ENCODE measurements around the gene SLC25A22.

Gene SLC25A22

DNA sequence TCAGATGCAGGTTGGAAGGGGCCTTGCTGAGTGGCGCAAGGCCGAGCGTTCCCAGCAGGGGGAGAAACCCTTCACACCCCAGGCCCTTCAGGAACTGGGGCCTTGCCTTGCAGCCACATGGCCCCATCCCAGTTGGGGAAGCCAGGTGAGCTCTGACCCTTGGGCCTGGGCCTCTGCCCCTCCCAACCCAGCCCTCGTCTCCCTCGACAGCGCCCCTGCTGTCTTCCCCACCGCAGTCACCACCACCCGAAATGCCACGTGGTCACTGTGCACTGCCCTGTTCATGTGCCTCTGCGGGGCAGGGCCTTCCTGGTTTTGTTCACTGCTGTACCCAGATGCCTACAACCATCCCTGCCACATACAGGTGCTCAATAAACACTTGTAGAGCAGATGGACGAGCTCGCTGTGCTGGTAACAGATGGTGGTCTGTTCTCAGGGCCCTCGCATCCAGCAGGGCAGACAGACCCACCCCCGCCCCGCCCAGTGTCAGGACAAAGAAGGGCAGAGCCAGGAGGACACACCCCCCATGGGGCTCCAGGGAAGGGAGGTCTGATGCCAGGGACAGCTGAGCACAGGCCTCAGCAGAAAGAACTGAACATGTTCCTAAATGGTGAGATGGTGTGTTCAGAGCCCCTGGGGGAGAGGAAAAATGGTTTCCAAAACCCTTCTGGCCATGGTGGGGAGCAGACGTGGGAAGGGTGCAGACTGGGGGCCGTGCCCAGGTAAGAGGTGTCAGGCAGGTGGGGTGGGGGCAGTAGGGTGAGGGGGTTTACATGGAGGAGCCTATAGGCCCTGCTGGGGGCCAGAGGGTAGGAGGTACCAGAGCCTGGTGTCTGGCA is 40.6 kb upstream of the SLC25A22 start:
- CTCF ChIA-PET = no interaction called here
- Mint-ChIP-seq H3K4me1 (peaks cover 27% of the 10 kb centered on the region), H3K9me3 (no peaks in the 10 kb centered on the region), H3K36me3 (peaks cover 11% of the 10 kb centered on the region), H3K4me3 (no peak overlapping the region), H3K27ac (no peak overlapping the region), H3K27me3 (peaks cover 24% of the 10 kb centered on the region)
- no peak for DNase-seq

- CTCF ChIA-PET = no interaction called here
- peaks cover 23% of the 10 kb centered on the region for H3K4me1 Mint-ChIP-seq
- no peaks in the 10 kb centered on the region for H3K9me3 Mint-ChIP-seq
- peaks cover 20% of the 10 kb centered on the region for H3K27me3 Mint-ChIP-seq
- peak overlapping the region; percentile 52 for H3K27ac Mint-ChIP-seq
- no peak overlapping the region for H3K4me3 Mint-ChIP-seq
- H3K36me3 Mint-ChIP-seq = peaks cover 11% of the 10 kb centered on the region
- no peak for DNase-seq
Observed at GRCh38 chr11:837990-838307, 39.9 kb upstream of the SLC25A22 start.

DNA sequence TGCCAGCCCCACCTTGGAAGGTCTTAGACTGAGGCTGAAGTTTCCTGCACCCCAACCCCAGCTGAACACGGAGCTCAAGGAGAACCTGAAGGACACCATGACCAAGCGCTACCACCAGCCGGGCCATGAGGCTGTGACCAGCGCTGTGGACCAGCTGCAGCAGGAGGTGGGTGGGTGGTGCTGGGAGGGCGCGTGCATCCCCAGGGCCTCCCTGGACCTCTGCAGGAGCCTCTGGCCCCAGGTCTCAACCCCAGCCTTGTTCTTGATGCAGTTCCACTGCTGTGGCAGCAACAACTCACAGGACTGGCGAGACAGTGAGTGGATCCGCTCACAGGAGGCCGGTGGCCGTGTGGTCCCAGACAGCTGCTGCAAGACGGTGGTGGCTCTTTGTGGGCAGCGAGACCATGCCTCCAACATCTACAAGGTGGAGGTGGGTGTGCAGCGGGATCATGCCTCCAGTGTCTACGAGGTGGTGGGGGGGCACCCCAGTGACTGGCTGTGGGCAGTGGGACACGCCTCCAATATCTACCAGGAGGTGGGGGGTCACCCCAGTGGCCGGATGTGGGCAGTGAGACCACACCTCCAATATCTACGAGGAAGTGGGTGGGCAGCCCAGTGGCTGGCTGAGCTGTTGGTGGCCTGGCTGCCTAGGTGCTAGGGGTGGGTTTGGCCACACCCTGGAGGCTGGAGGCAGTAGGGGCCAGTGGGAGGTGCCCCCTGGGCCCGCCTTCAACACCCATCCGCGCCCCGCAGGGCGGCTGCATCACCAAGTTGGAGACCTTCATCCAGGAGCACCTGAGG is 39.3 kb upstream of the SLC25A22 start:
- peaks cover 23% of the 10 kb centered on the region for H3K4me1 Mint-ChIP-seq
- H3K27me3 Mint-ChIP-seq = peaks cover 22% of the 10 kb centered on the region
- no peak overlapping the region for H3K27ac Mint-ChIP-seq
- no peak overlapping the region for H3K4me3 Mint-ChIP-seq
- CTCF ChIA-PET = no interaction called here
- H3K36me3 Mint-ChIP-seq = peaks cover 11% of the 10 kb centered on the region
- no peaks in the 10 kb centered on the region for H3K9me3 Mint-ChIP-seq
- DNase-seq = no peak

DNA sequence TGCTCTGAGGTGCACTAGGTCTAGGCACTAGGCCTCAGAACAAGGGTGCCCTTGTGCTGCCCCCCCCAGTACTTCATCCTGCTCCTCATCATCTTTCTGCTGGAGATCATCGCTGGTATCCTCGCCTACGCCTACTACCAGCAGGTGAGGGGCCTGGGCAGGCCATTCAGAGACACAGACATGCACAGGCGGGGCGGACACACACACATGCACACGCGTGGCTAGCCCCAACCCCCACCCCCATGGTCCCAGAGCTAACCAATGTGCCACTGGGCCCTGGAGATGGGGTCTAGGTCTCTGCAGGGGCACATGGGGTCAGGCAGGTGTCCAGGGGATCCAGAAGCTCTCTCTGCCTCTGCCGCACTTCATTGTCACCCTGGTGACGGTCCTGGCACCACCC is 38.6 kb upstream of the SLC25A22 start:
- CTCF ChIA-PET = no interaction called here
- no peak for DNase-seq

DNA sequence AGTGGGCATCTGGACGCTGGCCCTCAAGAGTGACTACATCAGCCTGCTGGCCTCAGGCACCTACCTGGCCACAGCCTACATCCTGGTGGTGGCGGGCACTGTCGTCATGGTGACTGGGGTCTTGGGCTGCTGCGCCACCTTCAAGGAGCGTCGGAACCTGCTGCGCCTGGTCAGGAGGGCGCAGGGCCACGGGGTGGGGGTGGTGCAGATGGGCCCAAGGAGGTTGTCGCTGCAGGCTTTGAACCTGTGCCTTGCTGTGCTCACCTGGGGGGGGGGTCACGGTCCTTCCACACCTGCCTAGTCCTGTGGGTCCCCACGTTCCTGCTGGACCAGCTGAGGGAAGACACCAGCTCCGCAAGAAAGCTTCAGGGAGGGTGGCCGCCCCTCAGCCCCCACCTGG is 38.2 kb upstream of the SLC25A22 start:
- DNase-seq = no peak
- Mint-ChIP-seq H3K4me1 (peaks cover 30% of the 10 kb centered on the region), H3K27me3 (peaks cover 34% of the 10 kb centered on the region), H3K9me3 (no peaks in the 10 kb centered on the region), H3K4me3 (no peak overlapping the region), H3K27ac (no peak overlapping the region), H3K36me3 (peaks cover 11% of the 10 kb centered on the region)
- CTCF ChIA-PET = no interaction called here

More for the DNA sequence above, 38.6 kb upstream of the SLC25A22 start:
- Mint-ChIP-seq H3K36me3 (peaks cover 11% of the 10 kb centered on the region), H3K4me1 (peaks cover 29% of the 10 kb centered on the region), H3K27me3 (peaks cover 29% of the 10 kb centered on the region), H3K9me3 (no peaks in the 10 kb centered on the region), H3K4me3 (no peak overlapping the region), H3K27ac (no peak overlapping the region)

DNA sequence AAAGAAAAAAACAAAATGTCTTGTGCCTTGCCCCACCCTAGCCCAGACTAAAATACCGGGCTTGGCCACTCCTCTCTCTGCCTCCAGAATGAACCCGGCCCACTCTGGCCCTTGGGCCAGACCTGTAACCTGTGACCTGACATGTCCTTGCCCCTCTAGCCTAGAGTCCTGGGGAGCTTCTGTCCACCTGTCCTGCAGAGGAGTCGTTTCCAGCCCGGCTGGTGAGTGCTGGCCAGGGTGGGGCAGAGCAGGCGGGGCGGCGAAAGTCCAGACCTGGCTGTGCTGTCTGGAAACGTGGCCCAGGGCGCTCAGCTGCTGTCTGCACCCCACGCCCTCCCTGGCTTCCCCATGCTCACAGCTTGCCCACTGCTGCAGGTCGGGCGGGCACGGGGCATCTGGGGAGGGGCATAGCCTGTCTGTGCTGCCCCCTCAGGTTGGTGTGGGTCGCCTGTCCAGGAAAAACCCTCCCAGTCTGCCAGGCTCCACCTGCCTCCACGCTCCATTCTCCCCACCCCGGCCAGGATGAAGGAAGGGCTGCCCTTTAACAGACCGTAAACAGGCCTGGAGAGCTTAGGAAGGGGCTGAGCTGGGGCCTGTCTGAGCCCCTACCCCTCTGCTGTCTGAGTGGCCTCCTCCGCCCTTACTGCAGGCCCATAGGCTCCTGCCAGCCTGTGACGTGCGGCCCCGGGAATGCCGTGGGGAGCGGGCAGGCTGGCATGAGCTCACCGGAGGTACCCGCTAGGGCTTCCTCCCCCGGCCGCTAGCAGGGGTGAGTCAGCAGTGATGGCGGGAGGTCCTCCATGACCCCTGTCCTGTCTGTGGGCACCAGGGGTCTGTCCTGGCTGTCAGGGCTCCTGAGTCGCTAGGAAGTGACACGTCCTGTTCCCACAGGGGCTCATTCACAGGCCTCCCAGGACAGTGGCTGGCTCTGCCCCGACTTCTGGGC is 36.6 kb upstream of the SLC25A22 start:
- H3K27me3 Mint-ChIP-seq = peaks cover 50% of the 10 kb centered on the region
- H3K4me1 Mint-ChIP-seq = peaks cover 25% of the 10 kb centered on the region
- no peak overlapping the region for H3K27ac Mint-ChIP-seq
- peak overlapping the region; percentile 57 for H3K4me3 Mint-ChIP-seq
- CTCF ChIA-PET = no interaction called here
- no peaks in the 10 kb centered on the region for H3K9me3 Mint-ChIP-seq
- DNase-seq = no peak
- H3K36me3 Mint-ChIP-seq = peaks cover 9% of the 10 kb centered on the region

- no peak overlapping the region for H3K27ac Mint-ChIP-seq
- peaks cover 8% of the 10 kb centered on the region for H3K36me3 Mint-ChIP-seq
- peak overlapping the region; percentile 57 for H3K4me3 Mint-ChIP-seq
- peaks cover 57% of the 10 kb centered on the region for H3K27me3 Mint-ChIP-seq
- H3K9me3 Mint-ChIP-seq = no peaks in the 10 kb centered on the region
- CTCF ChIA-PET = no interaction called here
- DNase-seq = no peak
- peaks cover 32% of the 10 kb centered on the region for H3K4me1 Mint-ChIP-seq
Observed at GRCh38 chr11:833849-834311, 35.8 kb upstream of the SLC25A22 start.

- H3K4me3 Mint-ChIP-seq = peak overlapping the region; percentile 57
- H3K36me3 Mint-ChIP-seq = peaks cover 3% of the 10 kb centered on the region
- H3K4me1 Mint-ChIP-seq = peaks cover 34% of the 10 kb centered on the region
- no peak overlapping the region for H3K27ac Mint-ChIP-seq
- peaks cover 64% of the 10 kb centered on the region for H3K27me3 Mint-ChIP-seq
- no peaks in the 10 kb centered on the region for H3K9me3 Mint-ChIP-seq
- CTCF ChIA-PET = interaction anchor here (0.9 kb wide), 1 partner anchor 10 kb away, joined by 3 read pairs; no protein-coding TSS in a partner anchor
- peak; percentile 57 for DNase-seq
Observed at GRCh38 chr11:833114-833791, 35.2 kb upstream of the SLC25A22 start.

DNA sequence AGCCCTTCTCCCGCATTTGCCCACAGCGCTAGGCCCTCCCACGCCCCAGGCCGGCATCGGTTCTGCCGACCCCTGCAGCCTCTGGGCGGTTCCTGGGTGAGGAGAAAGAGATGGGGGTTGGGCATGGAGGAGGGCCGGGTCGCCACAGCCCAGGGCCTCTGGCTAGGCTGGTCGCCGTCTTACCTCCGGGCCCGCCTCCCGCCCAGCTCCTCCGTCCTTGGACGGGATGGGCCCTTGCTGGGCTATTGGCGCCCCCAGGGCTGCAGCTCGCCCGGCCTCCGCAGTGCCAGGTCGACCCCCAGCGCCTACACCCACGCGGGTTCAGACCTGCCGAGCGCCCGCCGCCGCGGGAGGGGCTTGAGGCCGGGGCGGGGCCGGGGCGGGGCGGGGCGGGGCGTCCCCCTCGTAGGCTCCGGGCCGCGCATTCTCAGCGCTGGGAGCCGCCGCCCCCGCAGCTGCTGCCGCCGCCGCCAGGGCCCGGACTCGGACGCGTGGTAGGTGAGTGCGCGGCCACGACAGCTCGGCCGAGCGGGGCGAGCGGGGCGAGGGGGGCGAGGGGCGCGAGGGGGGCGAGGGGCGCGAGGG is 34.5 kb upstream of the SLC25A22 start, which contains the start of gene CD151:
TSS of gene CD151 (plus strand) at position 424 of the 585 bp plus-strand sequence. CDS start 3,118 bp downstream, outside the sequence.
- Mint-ChIP-seq H3K9me3 (no peaks in the 10 kb centered on the region), H3K4me3 (peak within 1 kb of the TSS; percentile 57), H3K4me1 (peaks cover 40% of the 10 kb centered on the region), H3K27me3 (peaks cover 70% of the 10 kb centered on the region), H3K27ac (no peak within 1 kb of the TSS), H3K36me3 (peaks cover 5% of the 10 kb centered on the region)
- DNase-seq = peak; percentile 70
- CTCF ChIA-PET = interaction anchor here (0.9 kb wide), 1 partner anchor 11 kb away, joined by 3 read pairs; no protein-coding TSS in a partner anchor

DNA sequence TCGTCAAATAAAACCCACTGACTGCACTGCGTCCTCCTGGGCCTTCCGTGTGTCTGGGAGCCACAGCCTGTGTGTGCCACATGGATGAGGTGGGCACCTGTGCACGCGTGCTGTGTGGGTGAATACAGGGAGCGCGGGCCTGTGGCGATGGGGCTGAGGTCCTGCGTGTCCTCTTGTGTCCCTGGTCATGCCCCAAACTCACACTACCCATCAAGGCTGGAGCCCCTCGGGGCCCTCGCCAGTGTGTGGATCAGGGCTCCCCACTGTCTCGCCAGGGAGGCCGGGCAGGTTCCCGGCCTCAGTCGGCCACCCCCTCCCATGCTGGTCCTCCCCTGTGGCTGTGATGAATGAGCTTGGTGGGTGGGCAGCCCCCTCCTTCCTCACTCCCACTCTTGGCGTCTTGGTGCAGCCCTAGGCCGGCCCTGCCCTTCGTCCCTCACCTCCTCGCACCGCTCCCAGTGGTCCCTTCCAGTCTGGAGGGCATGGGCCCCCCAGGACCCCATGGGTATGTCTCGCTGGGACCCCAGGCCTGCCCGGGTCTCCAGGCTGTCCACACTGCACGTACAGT is 34.0 kb upstream of the SLC25A22 start:
- Mint-ChIP-seq H3K9me3 (no peaks in the 10 kb centered on the region), H3K27me3 (peaks cover 74% of the 10 kb centered on the region), H3K4me3 (peak overlapping the region; percentile 44), H3K4me1 (peaks cover 43% of the 10 kb centered on the region), H3K27ac (no peak overlapping the region), H3K36me3 (peaks cover 5% of the 10 kb centered on the region)
- CTCF ChIA-PET = interaction anchor here (0.9 to 3.3 kb wide), 3 partner anchors 9 to 16 kb away, joined by 3 to 9 read pairs (median 3); no protein-coding TSS in a partner anchor
- no peak for DNase-seq

GRCh38 chr11:831118-831864 is 33.2 kb upstream of the SLC25A22 start:
- Mint-ChIP-seq H3K4me3 (peak overlapping the region; percentile 35), H3K36me3 (peaks cover 5% of the 10 kb centered on the region), H3K27me3 (peaks cover 74% of the 10 kb centered on the region), H3K4me1 (peaks cover 48% of the 10 kb centered on the region), H3K27ac (no peak overlapping the region), H3K9me3 (no peaks in the 10 kb centered on the region)
- CTCF ChIA-PET = interaction anchor here (1.4 to 3.3 kb wide), 2 partner anchors 10 to 17 kb away, joined by 3 to 9 read pairs; no protein-coding TSS in a partner anchor
- DNase-seq = no peak
